ENCODE data around the gene MEGF10. TPM values are rescaled to one million over a fixed set of nuclear protein-coding genes. Genes with fewer than 3 reads are reported as not detected.

The MEGF10 gene
- polyA plus RNA-seq, 1 donor from 2014 or later = 0.05 TPM

Small RNA genes lying within 50 kb of the gene (small RNA-seq; reads per million reads assigned to genes)
- gene AC010424.1 = 0 reads per million in 3 experiments

Other genes starting within 250 kb of the MEGF10 start
- not detected in 2 replicates for gene C5orf63, start 217.3 kb upstream of the MEGF10 start, polyA plus RNA-seq
- gene PRRC1, start 226.8 kb downstream of the MEGF10 start, polyA plus RNA-seq = 32.8 and 36.3 TPM in 2 replicates

Measured in neural cell (in vitro differentiated cells).